T-cell (primary cell): ENCODE results near the gene KRT16. TPM values are rescaled to one million over a fixed set of nuclear protein-coding genes. Genes with fewer than 3 reads are reported as not detected.
A peak's percentile ranks its signal among the peaks of the same experiment; 100 is the strongest.

ENCODE experiments used
- ATAC-seq, 4 experiments: fragments of 200-7000 bp in 3 of 4; fragments of 150-1000 bp in 1 of 4; cut with Tn5 transposase; replicated peaks in 1 of 4; 1 replicate in 3 of 4; 2 replicates in 1 of 4; pipeline ENCODE4 v1.10.0; 2021; ENCODE audit warnings: moderate library complexity in 3 of 4, mild to moderate bottlenecking in 2 of 4, moderate number of reproducible peaks in 1 of 4
- CTCF ChIA-PET, 2 donors: fragments of 300-600 bp; sonication (Branson Sonifier 250); formaldehyde crosslinking; loops; one replicate each; lab custom pipeline; 2022; ENCODE audit warnings: antibody characterized with exemption in 2 of 2; lab: Charles Lee
- POLR2A ChIA-PET, 2 donors: fragments of 300-600 bp; sonication (Branson Sonifier 250); formaldehyde crosslinking; loops; one replicate each; lab custom pipeline; 2022; ENCODE audit warnings: antibody characterized with exemption in 2 of 2; lab: Charles Lee
- DNase-seq, 35 experiments: peaks; one replicate each; pipeline versions ENCODE4 v3.0.0 to v3.0.0-alpha.2; 2013 to 2023
- H3K27ac ChIP-seq: one replicate; pipeline ENCODE4 v1.5.1; 2013; ENCODE audit warnings: low read length
- H3K27me3 ChIP-seq, 2 experiments: replicated peaks in 1 of 2; 1 replicate in 1 of 2; 2 replicates in 1 of 2; pipeline versions ENCODE4 v1.6.1 to v1.7.0; 2013; ENCODE audit warnings: low read length in 1 of 2, mixed read lengths in 1 of 2; ENCODE audit not compliant: control insufficient read depth in 2 of 2, insufficient read depth in 2 of 2; ENCODE audit errors: extremely low read depth in 1 of 2
- H3K36me3 ChIP-seq, 2 donors: 1 replicate in 1 of 2; 2 replicates in 1 of 2; pipeline versions ENCODE4 v1.6.1 to v1.7.0; 2013; ENCODE audit warnings: low read length in 1 of 2; ENCODE audit not compliant: control insufficient read depth in 2 of 2, insufficient read depth in 1 of 2; ENCODE audit errors: extremely low read depth in 1 of 2
- H3K4me1 ChIP-seq, 2 experiments: 1 replicate in 1 of 2; 2 replicates in 1 of 2; pipeline versions ENCODE4 v1.6.1 to v1.7.0; 2013; ENCODE audit warnings: low read length in 2 of 2, mixed read lengths in 1 of 2; ENCODE audit not compliant: insufficient read depth in 2 of 2, control insufficient read depth in 1 of 2; ENCODE audit errors: extremely low read depth in 1 of 2
- H3K4me3 ChIP-seq, 2 donors: 1 replicate in 1 of 2; 2 replicates in 1 of 2; pipeline versions ENCODE4 v1.5.1 to v1.7.0; 2013; ENCODE audit warnings: mild to moderate bottlenecking in 2 of 2, low read length in 1 of 2, moderate library complexity in 1 of 2; ENCODE audit not compliant: control insufficient read depth in 1 of 2; ENCODE audit errors: extremely low read depth in 1 of 2
- H3K9me3 ChIP-seq: 2 replicates; pipeline ENCODE4 v1.7.0; 2013
- H3K27ac Mint-ChIP-seq, 2 donors: one replicate each; pipeline ENCODE4 v1.8.0; 2020 to 2021; ENCODE audit warnings: mild to moderate bottlenecking in 2 of 2, mixed read lengths in 2 of 2
- H3K27me3 Mint-ChIP-seq, 2 donors: one replicate each; pipeline ENCODE4 v1.8.0; 2021 to 2022; ENCODE audit warnings: mixed read lengths in 2 of 2
- H3K36me3 Mint-ChIP-seq: one replicate; pipeline ENCODE4 v1.8.0; 2021; ENCODE audit warnings: mixed read lengths
- H3K4me1 Mint-ChIP-seq, 3 donors: one replicate each; pipeline ENCODE4 v1.8.0; 2020 to 2022; ENCODE audit warnings: mixed read lengths in 3 of 3, mild to moderate bottlenecking in 1 of 3
- H3K4me3 Mint-ChIP-seq, 3 donors: one replicate each; pipeline ENCODE4 v1.8.0; 2020 to 2022; ENCODE audit warnings: mild to moderate bottlenecking in 3 of 3, mixed read lengths in 3 of 3, moderate library complexity in 3 of 3
- H3K9me3 Mint-ChIP-seq, 3 donors: one replicate each; pipeline ENCODE4 v1.8.0; 2020 to 2022; ENCODE audit warnings: mixed read lengths in 3 of 3
- WGBS: methylation state at CpG from one replicate; pipeline ENCODE4 v1.1.5; 2013; ENCODE audit warnings: missing lambda C conversion rate; ENCODE audit not compliant: insufficient coverage; 5-methylcytosine and 5-hydroxymethylcytosine counted together
- total RNA-seq, 35 experiments: library from RNA in 6 of 35; stranded (reverse) in 6 of 35; fragments of 120-200 nt in 1 of 35; gene quantifications; one replicate each; pipeline versions ENCODE4 v1.2.1 to v1.2.4 and lab custom pipeline; 2013 to 2026

The KRT16 gene
- total RNA-seq, 5 donors from 2014 or later (not counting 1 experiment from before 2014, with no cell fraction given), result not detected

GRCh38 chr17:41639492-41640473, 27.2 kb upstream of the KRT16 start:
- Histone ChIP-seq H3K4me3 (no peak overlapping the region), H3K27ac (no peak overlapping the region), H3K9me3 (no peaks in the 10 kb centered on the region), H3K36me3 (no peaks in the 10 kb centered on the region), H3K4me1 (no peaks in the 10 kb centered on the region), H3K27me3 (peaks cover 0 to 13% of the 10 kb centered on the region in 2 experiments)
- DNase-seq, result no peak
- Mint-ChIP-seq H3K4me1 (no peaks in the 10 kb centered on the region), H3K9me3 (no peaks in the 10 kb centered on the region), H3K27ac (no peak overlapping the region), H3K4me3 (no peak overlapping the region), H3K27me3 (peaks cover 0 to 4% of the 10 kb centered on the region in 2 donors), H3K36me3 (no peaks in the 10 kb centered on the region)
- WGBS, result 77% methylated on average over 4 of the region's 7 CpGs
- CTCF ChIA-PET, result interaction anchor here in 1 of 2 donors (0.7 to 1.7 kb wide), 2 partner anchors 9 to 481 kb away, joined by 5 read pairs; no protein-coding TSS in a partner anchor
- ATAC-seq, result no peak
- POLR2A ChIA-PET, result no interaction called here

- CTCF ChIA-PET, result interaction anchor here in 1 of 2 donors (1.7 kb wide), 1 partner anchor 10 kb away, joined by 5 read pairs; no protein-coding TSS in a partner anchor
- Mint-ChIP-seq H3K4me3 (no peak overlapping the region), H3K27me3 (peaks cover 0 to 4% of the 10 kb centered on the region in 2 donors), H3K27ac (no peak overlapping the region), H3K4me1 (no peaks in the 10 kb centered on the region), H3K36me3 (no peaks in the 10 kb centered on the region), H3K9me3 (no peaks in the 10 kb centered on the region)
- Histone ChIP-seq H3K36me3 (no peaks in the 10 kb centered on the region), H3K4me3 (no peak overlapping the region), H3K4me1 (no peaks in the 10 kb centered on the region), H3K27me3 (peaks cover 0 to 13% of the 10 kb centered on the region in 2 experiments), H3K9me3 (no peaks in the 10 kb centered on the region), H3K27ac (no peak overlapping the region)
- 75% methylated on average over 2 of the region's 6 CpGs for WGBS
- ATAC-seq (peak in 1 of 4 experiments; percentile 16), DNase-seq (no peak)
- POLR2A ChIA-PET, result no interaction called here
These were observed 26.4 kb upstream of the KRT16 start for GRCh38 chr17:41638941-41639340.

- DNase-seq (no peak), ATAC-seq (no peak)
- no peaks in the 10 kb centered on the region for H3K36me3 Mint-ChIP-seq
- H3K4me1 Mint-ChIP-seq, result no peaks in the 10 kb centered on the region
- H3K9me3 ChIP-seq, result no peaks in the 10 kb centered on the region
- H3K4me1 ChIP-seq, result no peaks in the 10 kb centered on the region
- ChIA-PET POLR2A (no interaction called here), CTCF (no interaction called here)
- no peaks in the 10 kb centered on the region for H3K36me3 ChIP-seq
- no peak overlapping the region for H3K4me3 ChIP-seq
- H3K4me3 Mint-ChIP-seq, result no peak overlapping the region
- H3K27me3 Mint-ChIP-seq, result peaks cover 0 to 4% of the 10 kb centered on the region in 2 donors
- H3K9me3 Mint-ChIP-seq, result no peaks in the 10 kb centered on the region
- WGBS, result 78% methylated on average over 2 of the region's 5 CpGs
- no peak overlapping the region for H3K27ac ChIP-seq
- no peak overlapping the region for H3K27ac Mint-ChIP-seq
- peaks cover 0 to 13% of the 10 kb centered on the region in 2 experiments for H3K27me3 ChIP-seq
These were observed 25.6 kb upstream of the KRT16 start for GRCh38 chr17:41638194-41638593.

DNA sequence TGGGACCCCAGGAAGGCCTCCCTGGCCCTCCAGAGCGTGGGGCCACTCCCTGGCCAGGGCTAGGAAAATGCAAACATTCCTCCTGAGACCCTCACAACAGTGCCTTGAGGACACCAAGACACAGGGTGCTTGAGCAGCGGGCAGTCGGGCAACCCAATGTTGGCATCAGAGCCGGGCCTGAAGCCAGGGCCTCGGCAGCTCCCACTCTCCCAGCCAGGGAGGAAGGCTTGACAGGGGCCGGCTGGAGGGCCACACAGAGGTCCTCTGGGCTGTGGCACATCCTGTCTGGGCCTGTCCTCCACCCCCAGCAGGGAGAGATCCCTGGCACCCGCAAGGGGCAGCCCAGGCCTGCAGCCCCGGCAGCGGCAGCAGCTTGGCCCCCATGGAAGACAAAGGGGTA, 24.1 kb upstream of the KRT16 start:
- H3K27ac Mint-ChIP-seq, result no peak overlapping the region

DNA sequence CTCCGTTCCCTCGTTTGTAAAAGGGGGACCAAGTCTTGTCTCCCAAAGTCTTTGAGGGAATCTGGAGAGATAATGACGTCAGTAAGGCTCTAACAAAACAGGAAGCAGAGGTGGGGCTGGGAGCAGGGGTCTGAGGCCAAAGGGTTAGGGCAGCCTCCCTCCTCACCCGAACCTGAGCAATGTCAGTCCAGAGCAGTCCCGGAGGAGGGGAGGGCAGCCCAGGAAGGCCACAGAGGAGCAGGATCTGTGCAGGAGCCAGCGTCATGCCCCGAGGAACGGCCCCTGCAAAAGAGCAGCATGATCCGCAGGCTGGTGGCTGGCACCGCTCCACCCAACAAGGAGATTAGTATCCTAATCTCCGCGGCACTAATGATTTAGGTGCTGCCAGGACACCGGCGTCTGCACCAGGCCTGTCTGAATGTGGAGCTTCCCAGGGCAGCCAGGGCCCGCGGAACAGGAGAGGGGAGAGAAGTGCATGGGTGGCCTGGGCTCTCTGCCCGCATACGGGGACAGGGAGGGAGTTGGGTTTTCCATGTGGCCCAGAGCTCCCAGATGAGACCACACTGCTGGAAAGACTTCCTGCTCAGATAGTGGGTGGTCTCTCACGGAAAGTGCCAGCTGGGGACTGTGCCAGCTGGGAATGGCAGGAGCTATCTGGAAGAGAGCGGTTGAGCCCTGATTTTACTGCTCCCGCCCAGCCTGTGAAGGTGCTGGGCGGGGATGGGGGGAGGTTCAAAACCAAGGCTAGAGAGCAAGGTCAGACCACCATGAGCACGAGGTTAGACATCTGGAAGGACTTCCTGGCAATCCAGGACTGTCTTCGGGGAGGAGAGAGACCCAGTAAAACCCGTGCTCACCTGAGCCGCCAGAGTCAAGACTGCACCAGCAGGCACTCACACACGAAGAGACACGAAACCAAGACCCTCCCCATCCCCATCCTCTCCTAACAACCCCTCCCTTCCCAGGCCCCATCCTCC, 22.8 kb upstream of the KRT16 start:
- Histone ChIP-seq H3K27me3 (peaks cover 0 to 13% of the 10 kb centered on the region in 2 experiments), H3K4me3 (no peak overlapping the region), H3K36me3 (no peaks in the 10 kb centered on the region), H3K27ac (no peak overlapping the region), H3K9me3 (no peaks in the 10 kb centered on the region), H3K4me1 (no peaks in the 10 kb centered on the region)
- ChIA-PET CTCF (no interaction called here), POLR2A (interaction anchor here in 1 of 2 donors (0.5 kb wide), 1 partner anchor 71 kb away, joined by 3 read pairs; no protein-coding TSS in a partner anchor)
- H3K4me1 Mint-ChIP-seq, result no peaks in the 10 kb centered on the region
- no peaks in the 10 kb centered on the region for H3K36me3 Mint-ChIP-seq
- ATAC-seq (no peak), DNase-seq (no peak)
- WGBS, result 84% methylated on average over 26 of the region's 28 CpGs
- no peaks in the 10 kb centered on the region for H3K9me3 Mint-ChIP-seq
- no peak overlapping the region for H3K4me3 Mint-ChIP-seq
- H3K27me3 Mint-ChIP-seq, result peaks cover 1 to 4% of the 10 kb centered on the region in 2 donors
- H3K27ac Mint-ChIP-seq, result no peak overlapping the region

More for the DNA sequence above, 24.1 kb upstream of the KRT16 start:
- no peak overlapping the region for H3K4me3 ChIP-seq
- no peaks in the 10 kb centered on the region for H3K9me3 ChIP-seq
- Mint-ChIP-seq H3K27me3 (peaks cover 0 to 4% of the 10 kb centered on the region in 2 donors), H3K4me1 (no peaks in the 10 kb centered on the region), H3K4me3 (no peak overlapping the region), H3K36me3 (no peaks in the 10 kb centered on the region), H3K9me3 (no peaks in the 10 kb centered on the region)
- ChIA-PET CTCF (no interaction called here), POLR2A (no interaction called here)
- no peak overlapping the region for H3K27ac ChIP-seq
- WGBS, result 87% methylated on average over 7 of the region's 9 CpGs
- ATAC-seq (no peak), DNase-seq (no peak)
- H3K27me3 ChIP-seq, result peaks cover 0 to 13% of the 10 kb centered on the region in 2 experiments
- H3K36me3 ChIP-seq, result no peaks in the 10 kb centered on the region
- no peaks in the 10 kb centered on the region for H3K4me1 ChIP-seq

DNA sequence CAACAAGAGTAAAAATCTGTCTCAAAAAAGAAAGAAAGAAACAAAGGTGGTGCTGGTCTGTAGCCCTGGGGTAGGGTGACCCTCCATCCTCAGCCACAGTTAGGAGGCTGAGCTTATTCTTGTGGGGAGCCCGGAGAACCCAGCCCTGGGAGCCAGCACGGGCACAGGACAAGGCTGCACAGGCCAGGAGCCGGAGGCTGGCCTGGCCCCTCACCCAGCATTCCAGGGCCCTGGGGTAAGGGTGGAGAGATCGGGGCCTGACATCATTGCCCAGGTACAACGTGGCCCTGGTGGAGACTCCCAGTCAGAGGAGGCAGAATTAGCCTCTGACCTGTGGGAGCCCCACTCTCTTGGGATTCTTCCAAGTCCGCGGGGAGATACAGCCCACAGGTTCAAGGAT, 22.1 kb upstream of the KRT16 start:
- H3K27ac ChIP-seq, result no peak overlapping the region
- WGBS, result 84% methylated on average over 5 of the region's 7 CpGs
- Mint-ChIP-seq H3K4me1 (no peaks in the 10 kb centered on the region), H3K27ac (no peak overlapping the region), H3K4me3 (no peak overlapping the region), H3K36me3 (no peaks in the 10 kb centered on the region), H3K9me3 (no peaks in the 10 kb centered on the region), H3K27me3 (peaks cover 1 to 4% of the 10 kb centered on the region in 2 donors)
- ATAC-seq (peak in 1 of 4 experiments; percentile 21), DNase-seq (no peak)
- H3K36me3 ChIP-seq, result no peaks in the 10 kb centered on the region
- H3K27me3 ChIP-seq, result peaks cover 0 to 13% of the 10 kb centered on the region in 2 experiments
- POLR2A ChIA-PET, result interaction anchor here in 1 of 2 donors (0.5 kb wide), 1 partner anchor 72 kb away, joined by 3 read pairs; no protein-coding TSS in a partner anchor
- CTCF ChIA-PET, result no interaction called here
- H3K9me3 ChIP-seq, result no peaks in the 10 kb centered on the region
- no peaks in the 10 kb centered on the region for H3K4me1 ChIP-seq
- H3K4me3 ChIP-seq, result no peak overlapping the region
